GM23338 (cell line): Measurements from ENCODE around the gene DNM2. TPM values are rescaled to one million over a fixed set of nuclear protein-coding genes. Genes with fewer than 3 reads are reported as not detected.
"Not testable (repeated sequence)": the region's sequence is repeated elsewhere in the genome, so short reads cannot be mapped to it uniquely, and the experiment has no call there.

Experiments
- ATAC-seq: fragments of 200-7000 bp; cut with Tn5 transposase; 3 replicates; pipeline ENCODE4 v1.9.1; 2020
- DNase-seq: peaks from one replicate; pipeline ENCODE4 v3.0.0-alpha.2; 2015; ENCODE audit warnings: low spot score
- H2AFZ ChIP-seq: fragments of 200-600 bp; sonication (generic); 2 replicates; pipeline ENCODE4 v1.8.0; 2016; ENCODE audit warnings: antibody characterized with exemption, mild to moderate bottlenecking, moderate library complexity
- H3F3A ChIP-seq: fragments of 200-600 bp; sonication (generic); replicated peaks from 2 replicates; pipeline ENCODE4 v1.8.0; 2017; ENCODE audit warnings: antibody characterized with exemption, mixed run types, low read depth
- H3K27ac ChIP-seq: fragments of 200-600 bp; sonication (generic); 2 replicates; pipeline ENCODE4 v1.6.1; 2016; ENCODE audit warnings: low read depth
- H3K27me3 ChIP-seq: fragments of 200-600 bp; sonication (generic); 2 replicates; pipeline ENCODE4 v1.8.0; 2016; ENCODE audit warnings: mild to moderate bottlenecking, mixed run types, moderate library complexity; ENCODE audit not compliant: insufficient read depth
- H3K36me3 ChIP-seq: fragments of 200-600 bp; sonication (generic); 2 replicates; pipeline ENCODE4 v1.8.0; 2016; ENCODE audit warnings: mild to moderate bottlenecking; ENCODE audit not compliant: insufficient read depth
- H3K4me1 ChIP-seq: fragments of 200-600 bp; sonication (generic); 2 replicates; pipeline ENCODE4 v1.8.0; 2016; ENCODE audit warnings: mild to moderate bottlenecking, moderate library complexity; ENCODE audit not compliant: insufficient read depth
- H3K4me2 ChIP-seq: fragments of 200-600 bp; sonication (generic); 2 replicates; pipeline ENCODE4 v1.7.1; 2017; ENCODE audit warnings: mixed run types
- H3K4me3 ChIP-seq: fragments of 200-600 bp; sonication (generic); 2 replicates; pipeline ENCODE4 v1.6.1; 2016; ENCODE audit warnings: mixed run types
- H3K79me2 ChIP-seq: fragments of 200-600 bp; sonication (generic); replicated peaks from 2 replicates; pipeline ENCODE4 v1.8.0; 2017; ENCODE audit warnings: mild to moderate bottlenecking; ENCODE audit not compliant: insufficient read depth
- H3K9me2 ChIP-seq: fragments of 200-600 bp; sonication (generic); 2 replicates; pipeline ENCODE4 v1.8.0; 2017; ENCODE audit not compliant: insufficient read depth
- H4K20me1 ChIP-seq: fragments of 200-600 bp; sonication (generic); replicated peaks from 2 replicates; pipeline ENCODE4 v1.8.0; 2017; ENCODE audit warnings: mild to moderate bottlenecking; ENCODE audit not compliant: insufficient read depth
- H3K27ac Mint-ChIP-seq: 2 replicates; pipeline ENCODE4 v1.8.0; 2020; ENCODE audit warnings: inconsistent platforms, mild to moderate bottlenecking, moderate library complexity, mixed read lengths
- H3K27me3 Mint-ChIP-seq: 3 replicates; pipeline ENCODE4 v1.8.0; 2022; ENCODE audit warnings: low read depth, mild to moderate bottlenecking, moderate library complexity, mixed read lengths, inconsistent platforms; ENCODE audit not compliant: insufficient read depth, poor library complexity
- H3K36me3 Mint-ChIP-seq: 3 replicates; pipeline ENCODE4 v1.8.0; 2021; ENCODE audit warnings: low read depth, mild to moderate bottlenecking, inconsistent platforms, moderate library complexity, mixed read lengths
- H3K4me1 Mint-ChIP-seq: 3 replicates; pipeline ENCODE4 v1.8.0; 2020; ENCODE audit warnings: mild to moderate bottlenecking, inconsistent platforms, mixed read lengths
- H3K4me3 Mint-ChIP-seq: 3 replicates; pipeline ENCODE4 v1.8.0; 2021; ENCODE audit warnings: moderate library complexity, mild to moderate bottlenecking, inconsistent platforms, mixed read lengths
- H3K9me3 Mint-ChIP-seq: 3 replicates; pipeline ENCODE4 v1.8.0; 2020; ENCODE audit warnings: moderate library complexity, mild to moderate bottlenecking, inconsistent platforms, mixed read lengths
- CREB1 ChIP-seq: fragments of 250-450 bp; sonication (Bioruptor Pico); IDR thresholded peaks from 2 replicates; pipeline ENCODE4 v1.5.0; 2020; ENCODE audit warnings: low read depth, mild to moderate bottlenecking, moderate library complexity
- CTCF ChIP-seq, 2 experiments: fragments of 200-600 bp in 1 of 2; sonication (generic) in 1 of 2; conservative IDR thresholded peaks; 2 replicates each; pipeline versions ENCODE4 v1.5.1 to v1.6.1; 2016 to 2017; ENCODE audit warnings: antibody characterized with exemption in 2 of 2, low read depth in 2 of 2, mild to moderate bottlenecking in 2 of 2, moderate library complexity in 1 of 2
- ETS1 ChIP-seq: IDR thresholded peaks from 2 replicates; pipeline ENCODE4 v1.6.1; 2016; ENCODE audit warnings: antibody characterized with exemption
- EZH2 ChIP-seq: fragments of 200-600 bp; sonication (generic); IDR thresholded peaks from one replicate; pipeline ENCODE4 v1.8.0; 2017; ENCODE audit warnings: antibody characterized with exemption, mild to moderate bottlenecking, low read depth; ENCODE audit not compliant: unreplicated experiment
- POLR2AphosphoS5 ChIP-seq: IDR thresholded peaks from 2 replicates; pipeline ENCODE4 v1.6.1; 2016; ENCODE audit warnings: antibody characterized with exemption, low read depth
- REST ChIP-seq: IDR thresholded peaks from one replicate; pipeline ENCODE4 v1.6.1; 2018; ENCODE audit warnings: antibody characterized with exemption; ENCODE audit not compliant: unreplicated experiment
- STAT1 ChIP-seq: IDR thresholded peaks from one replicate; pipeline ENCODE4 v1.6.1; 2016; ENCODE audit warnings: antibody characterized with exemption; ENCODE audit not compliant: unreplicated experiment
- ZNF114 ChIP-seq: fragments of 250-450 bp; sonication (Bioruptor Pico); IDR thresholded peaks from 2 replicates; pipeline ENCODE4 v1.5.0; 2020; ENCODE audit warnings: mild to moderate bottlenecking, moderate library complexity
- ZNF331 ChIP-seq: fragments of 250-450 bp; sonication (Bioruptor Pico); IDR thresholded peaks from 2 replicates; pipeline ENCODE4 v1.5.0; 2020; ENCODE audit warnings: low read depth, mild to moderate bottlenecking, moderate library complexity
- ZNF462 ChIP-seq: fragments of 250-450 bp; sonication (Bioruptor Pico); IDR thresholded peaks from 2 replicates; pipeline ENCODE4 v1.5.0; 2020; ENCODE audit warnings: mild to moderate bottlenecking, moderate library complexity
- polyA plus RNA-seq: library from polyadenylated mRNA; unstranded; fragments of >200 nt; fragmentation: Nextera tagmentation; extraction: Ambion mirVana; gene quantifications from 2 replicates; pipeline ENCODE4 v1.2.1, GENCODE V29; 2016
- total RNA-seq: library from RNA; depleted of rRNA; stranded (reverse); fragments of >200 nt; shearing (Covaris generic); gene quantifications from 2 replicates; pipeline ENCODE4 v1.2.3, GENCODE V29; 2014

The DNM2 gene
- total and polyA plus RNA-seq, 2 experiments from 2014 or later, result 40.7 to 138 TPM

GRCh38 chr19:10746437-10746836, 28.6 kb downstream of the DNM2 start:
- not testable (repeated sequence) for H3K27me3 ChIP-seq, H3K36me3 Mint-ChIP-seq, H3K27ac Mint-ChIP-seq, H3K27ac ChIP-seq, H3K4me3 Mint-ChIP-seq, H3K4me1 ChIP-seq, H2AFZ ChIP-seq, DNase-seq, H3K4me2 ChIP-seq, H3K4me3 ChIP-seq, H3K9me2 ChIP-seq, H3F3A ChIP-seq, ATAC-seq, H3K9me3 Mint-ChIP-seq, H3K36me3 ChIP-seq
- peaks cover 90% of the 10 kb centered on the region for H3K79me2 ChIP-seq
- peaks cover 40% of the 10 kb centered on the region for H4K20me1 ChIP-seq
- Mint-ChIP-seq H3K27me3 (peaks cover 27% of the 10 kb centered on the region), H3K4me1 (peaks cover 28% of the 10 kb centered on the region)

- ATAC-seq, result no peak
- no peak overlapping the region for H3K27ac Mint-ChIP-seq
- TF ChIP-seq EZH2, result no peak
- no peak for TF ChIP-seq ZNF462 (CRISPR knock-in tag)
- TF ChIP-seq POLR2AphosphoS5, result no peak
- TF ChIP-seq STAT1, result no peak
- TF ChIP-seq CREB1 (CRISPR knock-in tag), result no peak
- TF ChIP-seq ETS1, result no peak
- TF ChIP-seq ZNF114 (CRISPR knock-in tag), result no peak
- TF ChIP-seq REST, result no peak
- TF ChIP-seq CTCF (conservative IDR thresholded peaks at IDR 0.05; ENCODE audit: low read depth in 2 of 2), result no peak
- TF ChIP-seq ZNF331 (CRISPR knock-in tag), result no peak
Observed at GRCh38 chr19:10747271-10747670, 29.4 kb downstream of the DNM2 start.

More at GRCh38 chr19:10747271-10747670, 29.4 kb downstream of the DNM2 start:
- H3F3A ChIP-seq, result peaks cover 5% of the 10 kb centered on the region; the same call in 1 of the 2 replicates
- no peak overlapping the region for H3K27ac ChIP-seq
- no peak overlapping the region for H3K4me3 ChIP-seq
- peaks cover 23% of the 10 kb centered on the region for H3K27me3 Mint-ChIP-seq
- no peak for DNase-seq
- H3K4me3 Mint-ChIP-seq, result no peak overlapping the region
- no peaks in the 10 kb centered on the region; the same call in 1 of the 3 replicates for H3K9me3 Mint-ChIP-seq
- H4K20me1 ChIP-seq, result peaks cover 43% of the 10 kb centered on the region
- no peaks in the 10 kb centered on the region for H3K9me2 ChIP-seq
- H3K4me1 ChIP-seq, result peaks cover 7% of the 10 kb centered on the region
- H3K27me3 ChIP-seq, result no peaks in the 10 kb centered on the region
- H3K79me2 ChIP-seq, result peaks cover 90% of the 10 kb centered on the region
- H3K4me2 ChIP-seq, result no peak overlapping the region
- peaks cover 35% of the 10 kb centered on the region for H3K4me1 Mint-ChIP-seq
- H3K36me3 ChIP-seq, result no peaks in the 10 kb centered on the region; the same call in 1 of the 2 replicates
- H2AFZ ChIP-seq, result no peak overlapping the region
- H3K36me3 Mint-ChIP-seq, result peaks cover 4% of the 10 kb centered on the region; the same call in 1 of the 3 replicates
